ENCODE results near the gene ZFP36. TPM values are rescaled to one million over a fixed set of nuclear protein-coding genes. Genes with fewer than 3 reads are reported as not detected.

Gene ZFP36
- total RNA-seq, 1 donor from 2014 or later: 46.3 TPM

- Mint-ChIP-seq H3K4me1 (ENCODE audit: low read depth) (peaks cover 62% of the 10 kb centered on the region), H3K27me3 (ENCODE audit: low read depth) (no peaks in the 10 kb centered on the region), H3K4me3 (ENCODE audit: unreplicated experiment) (peak within 1 kb of the TSS; percentile 97), H3K36me3 (ENCODE audit: low read depth) (peaks cover 23% of the 10 kb centered on the region), H3K27ac (ENCODE audit: unreplicated experiment) (peak within 1 kb of the TSS; percentile 96), H3K9me3 (ENCODE audit: low read depth) (no peaks in the 10 kb centered on the region)
- no peak for DNase-seq (ENCODE audit: low spot score)
- no peak for TF ChIP-seq CTCF (IDR thresholded peaks at IDR 0.05)
Observed at GRCh38 chr19:39412100-39412866, 5.6 kb downstream of the ZFP36 start, which contains the start of gene PLEKHG2. Gene PLEKHG2 (plus strand): TSS chr19:39412669. CDS start chr19:39414087, 1,418 bp downstream.

- peak; percentile 96 for TF ChIP-seq CTCF (IDR thresholded peaks at IDR 0.05)
- Mint-ChIP-seq H3K9me3 (ENCODE audit: low read depth) (no peaks in the 10 kb centered on the region), H3K27ac (ENCODE audit: unreplicated experiment) (peak overlapping the region; percentile 85), H3K36me3 (ENCODE audit: low read depth) (peaks cover 23% of the 10 kb centered on the region), H3K4me3 (ENCODE audit: unreplicated experiment) (peak overlapping the region; percentile 97), H3K4me1 (ENCODE audit: low read depth) (peaks cover 63% of the 10 kb centered on the region), H3K27me3 (ENCODE audit: low read depth) (no peaks in the 10 kb centered on the region)
- no peak for DNase-seq (ENCODE audit: low spot score)
Observed at GRCh38 chr19:39412867-39413271, 6.2 kb downstream of the ZFP36 start.

GRCh38 chr19:39413272-39413910 is 6.7 kb downstream of the ZFP36 start:
- Mint-ChIP-seq H3K4me1 (ENCODE audit: low read depth) (peaks cover 58% of the 10 kb centered on the region), H3K36me3 (ENCODE audit: low read depth) (peaks cover 20% of the 10 kb centered on the region), H3K27ac (ENCODE audit: unreplicated experiment) (peak overlapping the region; percentile 96), H3K27me3 (ENCODE audit: low read depth) (no peaks in the 10 kb centered on the region), H3K9me3 (ENCODE audit: low read depth) (no peaks in the 10 kb centered on the region), H3K4me3 (ENCODE audit: unreplicated experiment) (peak overlapping the region; percentile 97)
- TF ChIP-seq CTCF (IDR thresholded peaks at IDR 0.05): no peak
- no peak for DNase-seq (ENCODE audit: low spot score)

GRCh38 chr19:39413911-39414608 is 7.4 kb downstream of the ZFP36 start:
- H3K27ac Mint-ChIP-seq (ENCODE audit: unreplicated experiment): peak overlapping the region; percentile 96
- peaks cover 51% of the 10 kb centered on the region for H3K4me1 Mint-ChIP-seq (ENCODE audit: low read depth)
- TF ChIP-seq CTCF (IDR thresholded peaks at IDR 0.05): peak; percentile 50
- peak overlapping the region; percentile 97 for H3K4me3 Mint-ChIP-seq (ENCODE audit: unreplicated experiment)
- H3K27me3 Mint-ChIP-seq (ENCODE audit: low read depth): no peaks in the 10 kb centered on the region
- peaks cover 19% of the 10 kb centered on the region for H3K36me3 Mint-ChIP-seq (ENCODE audit: low read depth)
- no peaks in the 10 kb centered on the region for H3K9me3 Mint-ChIP-seq (ENCODE audit: low read depth)
- no peak for DNase-seq (ENCODE audit: low spot score)
